Measurements from ENCODE around the gene ZNF264.

DNA sequence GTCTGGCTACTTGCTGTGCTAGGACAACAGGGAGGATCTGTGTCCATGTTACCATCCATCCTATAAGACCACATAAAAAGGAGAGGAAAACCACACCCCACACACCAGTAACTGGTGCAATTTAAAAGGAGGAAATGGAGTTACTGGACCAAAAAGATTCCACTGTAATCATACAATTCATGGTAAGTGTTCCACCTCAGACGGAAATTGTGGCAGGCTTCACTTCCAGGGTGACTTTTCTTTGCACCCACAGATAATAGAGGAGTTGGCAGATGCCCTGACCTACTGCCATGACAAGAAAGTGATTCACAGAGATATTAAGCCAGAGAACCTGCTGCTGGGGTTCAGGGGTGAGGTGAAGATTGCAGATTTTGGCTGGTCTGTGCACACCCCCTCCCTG, 41.9 kb downstream of the ZNF264 start:
- TF ChIP-seq, protein P1, sequence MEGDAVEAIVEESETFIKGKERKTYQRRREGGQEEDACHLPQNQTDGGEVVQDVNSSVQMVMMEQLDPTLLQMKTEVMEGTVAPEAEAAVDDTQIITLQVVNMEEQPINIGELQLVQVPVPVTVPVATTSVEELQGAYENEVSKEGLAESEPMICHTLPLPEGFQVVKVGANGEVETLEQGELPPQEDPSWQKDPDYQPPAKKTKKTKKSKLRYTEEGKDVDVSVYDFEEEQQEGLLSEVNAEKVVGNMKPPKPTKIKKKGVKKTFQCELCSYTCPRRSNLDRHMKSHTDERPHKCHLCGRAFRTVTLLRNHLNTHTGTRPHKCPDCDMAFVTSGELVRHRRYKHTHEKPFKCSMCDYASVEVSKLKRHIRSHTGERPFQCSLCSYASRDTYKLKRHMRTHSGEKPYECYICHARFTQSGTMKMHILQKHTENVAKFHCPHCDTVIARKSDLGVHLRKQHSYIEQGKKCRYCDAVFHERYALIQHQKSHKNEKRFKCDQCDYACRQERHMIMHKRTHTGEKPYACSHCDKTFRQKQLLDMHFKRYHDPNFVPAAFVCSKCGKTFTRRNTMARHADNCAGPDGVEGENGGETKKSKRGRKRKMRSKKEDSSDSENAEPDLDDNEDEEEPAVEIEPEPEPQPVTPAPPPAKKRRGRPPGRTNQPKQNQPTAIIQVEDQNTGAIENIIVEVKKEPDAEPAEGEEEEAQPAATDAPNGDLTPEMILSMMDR (IDR thresholded peaks at IDR 0.05; ENCODE audit: insufficient read depth, low read depth, low read length) = no peak
- TF ChIP-seq EZH2 (IDR thresholded peaks at IDR 0.05; ENCODE audit: insufficient read depth, low read length) = no peak
